RPMI8226 (cell line): ENCODE data around the gene PARP14.

Source experiments
- DNase-seq: peaks from one replicate; pipeline ENCODE4 v3.0.0-alpha.2; 2015

Gene PARP14

DNA sequence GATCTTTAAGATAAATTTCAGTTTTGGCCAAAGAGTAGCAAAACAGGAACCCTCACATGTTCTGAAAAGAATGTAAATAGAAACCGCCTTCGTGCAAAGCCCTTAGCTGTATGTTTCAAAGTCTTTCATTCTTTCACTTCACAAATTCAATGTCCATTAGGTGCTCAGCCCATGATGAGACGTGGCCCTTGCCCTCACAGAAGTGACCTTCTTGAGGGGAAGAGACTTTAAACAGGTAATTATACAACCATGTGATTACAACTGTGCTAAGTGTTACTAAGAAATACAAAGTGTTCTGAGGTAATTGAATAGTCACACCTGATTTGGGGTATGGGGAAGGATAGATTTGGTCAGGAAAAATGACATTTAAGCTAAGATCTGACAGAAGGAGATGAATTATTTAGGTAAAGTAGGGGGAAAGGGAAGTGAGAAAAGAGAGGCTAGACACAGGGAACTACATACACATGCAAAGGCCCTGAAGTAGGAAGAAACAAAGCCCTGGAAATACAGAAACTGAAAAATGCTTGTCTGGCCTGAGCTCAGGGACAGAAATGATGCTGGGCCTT is 93.4 kb downstream of the PARP14 start:
- no peak for DNase-seq

DNA sequence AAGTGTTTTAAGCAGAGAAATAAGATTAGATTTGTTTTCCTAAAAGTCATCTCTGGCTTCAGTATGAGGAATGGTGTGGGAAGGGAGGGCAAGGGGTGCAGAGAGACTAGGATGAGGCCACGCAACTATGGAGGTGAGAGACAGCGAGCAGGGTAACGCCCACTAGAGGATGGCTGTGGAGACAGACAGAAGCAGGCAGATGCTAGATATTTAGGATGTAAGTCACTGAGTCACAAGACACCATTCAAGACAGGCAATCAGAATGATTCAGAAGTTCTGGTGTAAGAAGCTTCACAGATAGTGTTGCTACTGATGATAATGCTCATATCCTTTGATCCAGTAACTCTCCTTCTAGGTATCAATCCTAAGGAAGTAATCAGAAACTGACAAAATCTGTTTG is 93.9 kb downstream of the PARP14 start:
- DNase-seq, result no peak

DNA sequence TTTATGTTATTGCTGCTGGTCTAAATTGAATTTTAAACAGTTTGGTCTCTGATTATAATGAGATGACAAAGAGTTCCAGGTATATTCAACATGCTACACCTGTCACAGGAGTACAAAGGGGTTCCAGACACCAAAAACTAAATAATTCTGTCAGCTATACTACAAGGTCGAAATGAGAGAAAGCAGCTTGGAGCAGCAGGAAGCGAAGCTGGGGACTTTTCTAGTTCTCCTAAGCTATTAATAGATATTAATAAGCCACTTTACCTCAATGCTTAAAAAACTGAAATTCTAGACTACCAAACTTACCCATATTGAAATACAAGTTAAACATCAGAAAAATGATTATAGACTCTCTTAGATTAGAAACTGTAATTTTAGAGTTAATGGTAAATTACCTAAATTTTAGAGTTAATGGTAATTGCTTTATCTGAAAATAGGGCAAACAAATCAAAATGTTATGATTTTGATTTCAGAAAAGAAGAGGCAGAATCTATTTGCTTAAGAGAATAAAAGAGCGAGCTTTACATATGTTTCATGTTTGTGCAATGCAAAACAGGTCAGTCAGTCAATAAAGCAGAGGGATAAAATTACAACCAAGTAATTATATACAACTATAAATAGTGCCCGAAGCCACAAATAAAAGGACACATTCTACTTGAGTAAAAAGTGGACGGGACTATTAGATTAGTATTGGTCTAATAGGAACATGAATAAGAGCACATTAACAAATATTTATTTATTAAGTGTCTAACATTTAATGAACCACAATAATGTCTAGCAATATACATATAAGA is 96.2 kb downstream of the PARP14 start:
- no peak for DNase-seq

DNA sequence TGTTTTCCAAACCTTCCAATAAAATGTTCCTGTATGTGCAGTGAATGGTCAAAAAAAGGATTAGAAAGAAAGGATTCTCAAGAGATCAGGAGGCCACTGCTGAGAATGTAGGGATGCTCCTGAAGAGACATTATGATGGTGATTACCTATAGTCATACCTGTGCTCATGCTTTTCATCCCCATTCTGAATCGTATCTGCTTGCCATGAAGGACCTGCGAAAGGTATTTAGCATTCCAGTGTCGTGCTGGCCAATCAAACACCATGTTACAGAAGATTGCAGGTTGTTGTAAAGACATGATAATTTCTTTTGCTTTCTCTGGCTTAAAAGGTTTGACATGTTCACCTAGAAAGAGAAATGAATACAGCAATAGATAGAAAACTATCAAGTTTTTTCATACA is 96.9 kb downstream of the PARP14 start:
- DNase-seq, result no peak
